Fibroblast of skin of scalp (primary cell): ENCODE data around the gene SLIT3.

ENCODE experiments used
- DNase-seq: peaks from one replicate; pipeline ENCODE4 v3.0.0-alpha.2; 2013

Gene SLIT3

DNA sequence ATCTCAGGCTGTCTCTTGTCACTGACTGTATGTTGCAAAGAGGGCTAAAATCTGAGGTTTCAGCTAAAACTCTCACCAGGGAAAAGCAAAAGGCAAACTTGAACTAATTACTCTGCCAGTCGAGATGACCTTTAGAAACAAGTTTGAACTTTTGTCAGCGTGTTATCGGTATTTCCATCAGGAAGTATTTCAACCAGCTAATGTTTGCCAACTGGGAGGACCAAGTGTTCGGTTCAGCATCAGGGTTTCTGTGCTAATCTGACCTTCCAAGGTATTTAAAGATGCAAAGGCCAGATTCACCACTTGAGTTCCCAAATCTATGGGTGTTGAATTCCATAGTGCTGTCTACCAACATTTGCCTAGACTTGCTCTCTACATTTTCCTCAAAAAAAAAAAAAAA lies 230.5 kb downstream of the SLIT3 start:
- no peak for DNase-seq

DNA sequence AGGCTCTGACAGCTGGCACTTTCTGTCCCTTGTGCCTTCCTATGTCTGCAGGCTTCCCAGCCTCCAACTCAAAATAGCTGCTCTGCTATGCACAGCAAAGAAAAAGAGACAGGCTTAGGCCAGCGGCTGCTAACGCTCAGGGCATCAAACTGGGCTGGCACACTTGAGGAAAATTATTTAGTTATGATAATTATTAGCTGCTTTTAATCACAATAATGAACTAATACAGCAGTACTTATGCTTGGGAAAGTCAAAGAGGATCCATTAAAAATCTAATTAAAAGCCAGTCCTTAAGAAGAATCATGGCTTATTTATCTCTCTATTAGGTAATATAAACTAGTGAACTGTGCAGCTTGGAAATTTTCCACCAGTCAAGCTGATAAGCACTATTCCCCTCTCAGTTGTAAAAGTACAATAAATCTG lies 233.2 kb downstream of the SLIT3 start:
- DNase-seq, result no peak

DNA sequence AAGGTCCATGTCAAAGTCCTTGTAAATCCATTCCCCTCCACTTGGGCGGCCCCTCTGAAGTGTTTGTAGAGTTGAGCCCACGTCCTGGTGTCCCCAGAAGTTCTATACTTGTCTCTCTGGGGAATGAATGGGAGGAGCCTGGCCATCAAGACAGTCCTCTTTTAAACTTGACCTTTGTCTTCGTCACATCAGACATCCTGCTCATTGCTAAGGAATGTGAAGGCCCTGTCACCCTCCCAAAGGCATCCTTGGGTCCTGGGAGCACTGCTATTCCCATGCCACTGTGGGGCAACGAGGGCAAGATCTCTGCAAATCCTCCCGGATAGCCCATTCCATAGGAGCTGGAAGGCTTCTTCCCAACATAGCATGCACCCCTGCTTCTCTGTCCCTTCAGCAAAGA lies 235.5 kb downstream of the SLIT3 start:
- DNase-seq, result peak; percentile 37

DNA sequence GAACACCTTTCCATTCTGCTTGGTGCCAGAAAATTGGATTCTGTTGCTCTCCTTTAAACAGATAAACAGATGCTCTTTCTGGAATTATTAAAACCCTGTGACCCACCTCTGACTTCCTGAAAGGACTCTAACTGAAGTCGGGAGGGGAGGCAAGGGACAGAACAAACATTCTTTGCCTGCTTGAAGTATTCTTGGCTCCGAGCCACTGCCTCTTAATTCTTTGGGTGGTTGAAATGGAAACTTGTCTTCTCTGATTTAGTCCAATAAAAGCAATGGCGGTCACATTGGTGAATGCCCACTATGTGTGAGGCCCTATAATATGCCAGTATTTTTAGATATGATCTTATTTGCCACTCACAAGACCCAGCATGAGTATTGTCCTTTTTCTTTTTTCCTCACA lies 236.8 kb downstream of the SLIT3 start:
- DNase-seq, result peak; percentile 79

DNA sequence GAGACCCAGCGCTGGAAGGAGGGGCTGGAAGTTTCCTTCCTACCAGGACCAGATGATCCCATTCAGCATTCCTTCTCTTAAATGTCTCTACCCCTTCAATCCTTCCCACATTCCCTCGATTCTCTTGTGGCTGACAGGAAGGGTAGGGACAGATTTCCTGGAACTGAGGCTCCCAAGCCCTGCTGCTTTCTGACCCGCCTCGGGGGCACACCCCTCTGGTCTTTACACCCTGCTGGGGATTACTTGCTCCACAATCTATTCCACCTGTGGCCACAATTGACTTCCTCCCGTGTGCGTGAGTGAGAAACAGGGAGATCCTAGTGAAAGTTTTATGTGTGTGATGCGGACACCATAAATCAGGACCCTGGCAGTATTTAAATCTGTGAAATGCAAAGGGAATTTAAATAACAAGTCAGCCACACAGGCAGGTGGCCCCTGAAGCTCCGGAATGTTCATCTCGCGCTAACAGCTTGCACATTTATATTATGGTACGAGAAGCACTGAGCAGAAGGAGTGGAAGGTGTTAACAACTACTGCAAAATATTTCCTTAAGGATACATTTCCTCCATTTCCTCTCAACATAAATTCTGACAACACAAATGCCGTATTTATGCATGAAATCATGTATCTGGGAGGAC lies 237.5 kb downstream of the SLIT3 start:
- DNase-seq, result no peak

DNA sequence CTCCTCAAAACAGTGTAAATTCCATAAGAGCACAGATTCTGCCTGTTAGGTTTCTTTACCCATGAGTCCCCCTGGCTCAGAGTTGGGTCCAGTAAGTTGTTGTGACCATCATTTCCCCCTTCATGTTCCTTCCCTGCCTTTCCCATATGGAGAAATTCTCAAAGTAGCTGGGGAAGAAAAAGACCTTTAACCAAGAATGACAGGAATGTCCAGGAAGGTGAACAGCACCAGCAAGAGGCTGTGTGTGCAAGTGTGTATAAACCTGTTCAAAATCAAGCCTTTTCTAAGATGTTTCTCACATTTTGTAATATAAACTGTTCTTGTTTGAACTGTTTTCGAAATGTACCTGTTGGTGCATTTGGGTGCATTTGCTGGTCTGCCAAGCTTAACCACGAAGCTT lies 238.2 kb downstream of the SLIT3 start:
- no peak for DNase-seq

DNA sequence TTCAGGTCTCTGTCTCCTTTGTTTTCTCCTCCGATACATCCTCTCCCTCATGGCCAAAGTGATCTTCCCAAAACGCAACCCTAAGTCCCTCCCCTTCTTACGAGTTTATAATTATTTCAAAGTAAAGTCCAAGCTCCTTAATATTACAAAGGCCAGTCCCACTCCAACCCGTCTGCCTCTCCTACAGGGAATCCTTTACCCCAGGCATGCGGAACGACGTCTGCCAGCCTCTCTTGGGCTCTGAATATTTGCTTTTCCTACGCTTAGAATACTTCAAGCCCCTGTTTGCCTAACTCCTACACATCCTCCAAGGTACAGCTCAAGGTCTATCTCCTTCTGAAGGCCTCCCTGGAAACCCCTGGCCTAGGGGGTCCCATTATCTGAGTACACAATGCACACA lies 246.4 kb downstream of the SLIT3 start:
- DNase-seq, result no peak

DNA sequence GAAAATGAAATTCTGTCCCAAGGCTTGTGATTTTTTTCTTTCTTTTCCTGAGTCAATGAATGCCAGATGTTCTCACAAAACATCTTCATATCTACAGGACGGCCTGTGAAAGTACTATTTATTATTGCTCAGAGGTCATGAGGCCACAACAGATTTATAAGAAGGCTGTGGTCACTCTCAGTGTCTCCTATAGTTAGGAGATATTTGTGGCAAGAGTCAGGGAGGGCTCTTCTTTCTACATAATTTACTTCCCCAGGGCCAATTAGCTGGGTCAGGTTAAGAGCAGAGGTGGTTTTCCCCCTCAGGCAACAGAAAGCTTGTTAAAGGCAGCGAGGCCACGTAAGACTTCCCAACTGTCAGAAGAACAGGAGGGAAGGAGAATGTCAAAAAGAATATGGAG lies 248.7 kb downstream of the SLIT3 start:
- peak; percentile 39 for DNase-seq

DNA sequence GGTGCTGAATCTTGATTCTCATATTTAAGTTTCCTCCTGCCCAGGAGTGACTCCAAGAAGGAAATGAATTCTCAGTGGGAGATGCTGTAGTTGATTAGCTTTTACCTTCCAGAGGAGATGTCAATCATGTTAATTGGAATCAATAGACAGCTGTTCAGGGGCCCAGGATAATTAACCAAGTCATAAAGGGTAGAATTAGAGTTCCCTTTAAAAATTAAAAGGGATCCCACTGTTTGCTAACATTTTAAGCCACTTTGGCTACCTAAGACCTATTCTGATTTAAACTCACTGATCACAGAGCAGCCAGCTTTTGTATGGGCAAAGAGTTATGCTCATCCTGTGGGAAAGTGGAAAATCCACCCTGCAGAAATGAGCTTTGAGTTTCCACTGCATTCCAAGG lies 249.6 kb downstream of the SLIT3 start:
- no peak for DNase-seq

DNA sequence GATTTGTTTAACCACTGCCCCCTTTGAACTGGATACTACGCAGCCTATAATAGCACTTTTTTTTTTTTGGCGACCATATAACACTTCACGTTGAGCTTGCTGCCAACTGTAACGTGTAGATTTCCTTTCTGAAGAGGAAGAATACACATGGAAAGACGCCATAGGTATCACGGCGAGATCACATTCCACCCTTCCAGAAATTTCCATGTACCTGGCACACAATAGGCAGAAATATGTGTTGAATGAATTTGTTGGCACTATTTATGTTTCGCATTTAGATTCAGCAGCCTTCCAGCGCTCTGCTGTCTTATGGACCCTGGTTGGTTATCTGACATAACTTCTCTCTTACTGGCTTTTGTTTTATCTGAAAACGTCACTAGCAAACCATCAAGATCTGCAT lies 250.3 kb downstream of the SLIT3 start:
- DNase-seq, result no peak

DNA sequence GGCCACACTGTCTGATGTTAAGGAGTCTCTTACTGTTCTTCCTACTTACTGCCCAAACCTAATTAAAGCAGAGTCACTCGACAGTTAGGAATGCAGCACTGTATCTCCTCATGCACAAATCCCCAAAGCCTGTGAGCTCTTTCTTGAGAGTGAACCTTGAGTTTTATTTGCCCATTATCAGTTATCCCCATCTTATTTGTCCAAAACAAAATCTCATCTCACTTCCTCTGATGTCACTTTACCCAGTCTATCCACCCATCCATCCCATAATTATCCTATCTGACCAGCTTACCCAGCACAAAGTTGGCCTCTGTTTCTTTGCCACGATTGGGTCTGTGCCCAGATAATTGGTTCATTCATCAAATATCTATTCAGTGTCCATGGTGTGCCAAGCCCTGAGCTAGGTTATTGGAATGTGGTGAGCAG lies 250.8 kb downstream of the SLIT3 start:
- peak; percentile 72 for DNase-seq

DNA sequence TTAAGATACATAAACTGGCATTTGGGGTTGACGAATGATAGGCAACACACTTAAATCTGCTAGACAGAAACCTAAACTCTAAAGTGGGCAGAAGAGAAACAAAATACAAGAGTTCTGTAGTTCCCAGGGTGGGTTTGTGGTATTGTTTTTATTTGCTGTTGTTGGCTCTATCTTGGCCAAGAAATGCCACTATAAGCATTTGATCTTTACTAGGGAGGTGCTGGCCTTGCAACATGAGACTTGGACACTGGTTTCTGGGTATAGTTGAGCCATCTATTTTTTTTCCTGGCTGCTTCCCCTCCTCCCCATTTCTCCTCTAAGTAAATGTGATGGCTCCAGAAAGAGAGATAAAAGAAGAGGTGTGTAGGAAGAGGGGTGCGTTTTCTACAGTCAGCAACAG lies 251.2 kb downstream of the SLIT3 start:
- DNase-seq, result no peak

DNA sequence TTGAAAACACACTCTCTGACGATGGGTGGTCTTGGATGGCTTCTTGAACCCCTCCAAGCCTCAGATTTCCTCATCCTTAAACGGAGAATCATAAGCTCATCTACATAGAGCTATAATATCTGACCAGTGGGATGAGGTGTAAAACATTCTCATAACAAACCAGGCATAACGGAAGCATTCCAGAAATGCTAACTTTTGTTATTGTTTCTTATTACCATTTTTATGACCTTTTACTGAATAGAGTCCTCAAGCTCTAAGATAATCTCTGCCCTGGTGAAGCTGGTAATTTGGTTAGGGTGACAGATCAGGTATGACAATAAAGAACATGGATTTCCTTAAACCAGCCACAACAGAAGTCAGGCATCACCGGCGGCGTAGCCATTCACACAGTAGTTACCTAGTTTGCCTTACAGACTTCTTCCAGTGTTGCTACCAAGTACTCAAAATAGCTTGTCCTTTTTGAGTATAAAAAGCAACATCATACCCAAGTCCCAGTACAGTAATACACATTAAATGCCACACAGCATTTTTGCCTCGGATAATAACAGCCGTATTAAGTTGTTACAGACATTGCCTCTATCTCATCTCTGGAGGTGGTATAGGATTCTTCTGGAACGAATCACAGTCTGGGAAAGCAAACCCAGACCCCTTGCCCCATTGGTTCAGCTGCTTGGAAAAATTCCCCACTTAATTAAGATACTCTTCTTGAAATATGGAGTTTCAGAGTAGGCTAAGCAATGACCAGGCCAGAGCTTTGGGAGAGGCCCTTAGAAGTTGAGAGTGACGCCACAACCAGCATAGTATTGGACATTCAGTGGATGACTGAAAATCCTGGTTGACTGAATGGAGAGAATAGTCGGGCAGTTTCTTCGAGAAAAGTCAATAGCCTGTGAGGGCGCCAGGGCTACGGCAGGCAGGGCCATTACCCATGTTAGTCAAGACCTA lies 252.5 kb downstream of the SLIT3 start:
- DNase-seq, result peak; percentile 87

DNA sequence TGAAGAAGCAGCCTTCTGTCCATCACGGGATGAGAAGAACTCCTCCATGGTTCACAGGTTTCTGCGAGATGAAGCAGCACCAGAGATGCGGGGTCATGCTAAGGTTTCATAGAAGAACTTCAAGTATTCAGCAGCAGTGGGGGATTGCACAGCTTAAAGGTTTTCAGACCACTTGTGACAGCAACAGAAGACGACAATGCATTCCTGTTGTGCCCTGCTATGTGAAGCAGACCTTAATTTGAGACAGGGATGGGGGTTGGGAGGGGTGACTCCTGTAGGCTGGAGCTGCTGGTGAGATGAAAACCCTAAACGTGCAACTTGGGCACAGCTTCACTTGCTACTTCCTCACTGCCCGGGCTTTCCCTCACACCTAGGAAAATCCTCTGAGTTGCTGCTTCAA lies 256.0 kb downstream of the SLIT3 start:
- DNase-seq, result no peak

DNA sequence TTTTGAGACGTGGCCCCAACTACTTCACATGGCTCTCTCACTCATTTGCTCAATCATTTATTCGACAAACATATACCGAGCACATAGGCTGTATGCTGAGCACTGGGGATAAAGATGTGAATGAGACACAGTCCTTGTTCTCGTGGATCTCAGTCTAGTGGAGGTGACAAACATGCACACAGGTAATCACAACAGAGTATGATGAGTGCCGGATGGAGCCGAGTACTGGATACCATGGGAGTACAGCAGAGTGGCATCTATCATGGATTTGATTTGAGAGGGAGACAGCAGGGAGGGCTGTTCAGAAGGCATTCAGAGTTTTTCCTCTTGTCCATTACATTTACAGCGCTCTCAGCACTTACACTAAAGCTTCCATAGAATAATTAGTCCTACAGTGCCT lies 259.8 kb downstream of the SLIT3 start:
- DNase-seq, result no peak

DNA sequence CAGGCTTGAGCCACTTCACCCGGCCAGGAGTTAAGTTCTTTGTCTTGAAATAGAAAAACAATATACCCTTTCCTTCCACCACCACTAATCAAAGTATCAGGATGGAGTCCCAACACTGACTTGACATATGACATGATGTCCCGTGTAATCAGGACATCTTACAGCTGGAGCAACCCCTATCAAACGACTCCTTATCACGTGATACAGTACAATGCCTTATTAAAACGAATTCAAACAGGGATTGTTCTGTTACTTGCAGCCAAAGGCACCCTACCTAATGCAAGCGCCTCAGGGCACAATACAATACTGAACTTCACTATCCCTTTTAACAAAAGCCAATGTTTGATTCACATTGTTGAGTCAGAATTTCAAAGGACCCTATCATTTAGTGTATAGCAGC lies 261.3 kb downstream of the SLIT3 start:
- DNase-seq, result no peak

DNA sequence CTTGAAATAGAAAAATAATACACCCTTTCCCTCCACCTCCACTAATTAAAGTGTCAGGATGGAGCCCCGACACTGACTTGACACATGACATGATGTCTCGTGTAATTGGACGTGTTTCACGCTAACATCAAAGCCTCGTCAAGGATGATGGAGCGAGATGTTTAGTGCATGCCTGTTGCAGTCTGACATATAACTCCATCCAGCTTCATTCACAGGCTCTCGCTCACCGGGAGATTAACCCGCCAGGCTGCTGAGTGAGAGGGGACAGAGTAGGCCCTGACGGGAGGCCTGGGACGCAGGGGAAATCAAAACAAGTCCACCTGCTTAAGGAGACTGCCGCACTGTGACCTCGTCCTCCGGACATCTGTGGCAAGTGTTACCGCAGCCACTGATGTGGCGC lies 263.5 kb downstream of the SLIT3 start:
- no peak for DNase-seq

DNA sequence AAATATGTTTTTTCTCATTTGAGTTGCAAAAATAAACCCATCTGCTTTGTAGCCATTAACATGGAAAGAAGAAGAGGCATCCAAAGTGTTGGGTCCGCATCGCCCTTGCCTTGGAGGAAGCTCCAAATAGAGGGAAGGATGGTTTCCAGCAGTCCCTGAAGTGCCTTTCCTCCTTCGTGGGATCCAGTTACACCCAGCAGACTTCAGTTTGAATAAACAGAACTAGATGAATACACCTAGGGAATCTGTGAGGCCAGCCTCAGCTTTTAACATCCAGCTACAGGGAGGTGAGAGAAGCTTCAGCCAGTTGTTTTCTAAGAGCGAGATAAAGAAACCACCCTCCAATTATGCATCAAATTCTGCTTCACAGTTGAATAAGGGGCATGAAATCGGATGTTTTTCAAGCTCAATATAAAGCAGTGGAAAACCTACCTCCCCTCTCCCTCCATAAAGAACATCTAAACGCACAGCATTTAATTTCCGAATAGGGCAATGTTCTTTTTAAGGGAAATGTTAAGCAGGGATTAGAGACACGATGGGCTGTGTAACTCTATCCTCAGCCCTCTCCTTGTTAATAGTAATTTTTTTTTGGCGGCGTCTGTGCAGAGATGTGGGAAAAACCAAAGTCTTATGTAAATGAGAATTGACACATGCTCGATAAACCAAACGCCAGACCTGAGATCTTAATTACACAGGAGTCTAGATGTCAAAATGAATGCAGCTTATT lies 264.7 kb downstream of the SLIT3 start:
- DNase-seq, result no peak

DNA sequence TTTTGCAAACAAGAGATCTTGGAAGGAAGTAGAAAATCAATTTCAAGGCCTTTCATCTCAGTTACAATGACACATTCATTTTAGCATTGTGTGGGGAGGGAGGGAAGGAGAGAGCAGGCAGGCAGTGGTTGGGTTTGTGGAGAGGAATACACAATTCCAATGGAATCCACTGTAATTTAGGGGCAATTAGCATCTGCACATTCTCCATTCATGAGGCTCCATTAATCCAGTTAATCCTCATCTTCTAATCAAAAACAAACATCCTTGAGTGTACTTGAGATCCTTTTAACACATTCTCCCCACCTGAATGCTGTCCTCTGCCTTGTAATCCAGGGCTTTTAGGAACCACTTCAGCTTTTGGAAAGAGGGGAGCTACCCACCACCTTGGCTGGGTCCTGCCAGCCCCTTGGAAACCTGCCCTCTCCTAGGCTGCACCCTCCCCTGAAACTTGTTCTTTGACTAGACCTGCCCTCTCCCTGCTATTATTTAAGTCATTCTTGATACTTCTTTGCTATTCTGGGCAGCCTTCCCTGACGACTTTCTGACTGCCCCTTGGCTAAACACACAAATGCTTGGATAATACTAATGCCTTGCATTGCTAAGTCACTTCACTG lies 271.2 kb downstream of the SLIT3 start:
- peak; percentile 20 for DNase-seq

DNA sequence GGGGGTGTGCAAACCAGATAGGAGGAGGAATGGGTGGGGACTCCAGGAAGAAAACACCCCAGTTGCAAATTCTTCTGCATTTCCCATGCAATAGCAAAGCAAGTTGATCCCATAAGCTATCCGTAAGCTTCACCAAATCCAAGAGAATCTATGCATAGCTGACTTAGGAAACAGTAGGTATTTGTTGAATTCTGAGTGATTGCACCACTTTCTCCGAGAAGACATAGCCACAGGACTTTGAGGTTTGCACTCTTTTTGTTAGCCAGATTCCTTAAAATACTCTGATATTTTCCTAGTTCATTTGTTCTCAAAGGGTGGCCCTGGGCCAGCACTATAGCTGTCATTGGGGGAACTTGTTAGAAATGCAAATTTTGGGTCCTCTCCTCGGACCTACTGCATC lies 271.9 kb downstream of the SLIT3 start:
- DNase-seq, result peak; percentile 35

DNA sequence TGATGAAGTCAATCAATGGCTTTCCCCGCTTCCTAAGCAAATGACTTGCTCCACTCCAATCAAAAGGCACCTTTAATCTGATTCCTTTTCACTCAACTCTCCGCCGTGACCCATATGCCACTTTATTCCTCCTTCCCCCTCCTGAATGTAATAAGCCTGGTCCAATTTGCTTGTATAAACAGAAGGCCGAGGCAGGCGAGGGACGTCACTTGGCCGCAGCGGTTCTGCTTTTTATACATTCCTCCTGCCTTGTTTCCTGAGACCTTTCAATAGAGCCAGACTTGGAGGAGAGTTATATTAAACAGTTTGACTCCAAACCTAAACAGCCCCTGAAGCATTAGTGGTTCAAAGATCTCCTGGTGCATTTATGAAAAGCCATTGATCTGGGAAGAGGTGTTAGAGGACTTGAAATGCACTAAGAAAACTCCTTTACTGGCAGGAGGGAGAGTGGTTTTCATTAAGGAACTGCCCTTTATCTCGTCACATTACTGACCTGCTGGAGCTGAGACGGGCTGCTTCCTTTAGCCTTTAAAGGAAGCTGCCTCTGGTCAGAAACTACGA lies 273.4 kb downstream of the SLIT3 start:
- DNase-seq, result no peak

DNA sequence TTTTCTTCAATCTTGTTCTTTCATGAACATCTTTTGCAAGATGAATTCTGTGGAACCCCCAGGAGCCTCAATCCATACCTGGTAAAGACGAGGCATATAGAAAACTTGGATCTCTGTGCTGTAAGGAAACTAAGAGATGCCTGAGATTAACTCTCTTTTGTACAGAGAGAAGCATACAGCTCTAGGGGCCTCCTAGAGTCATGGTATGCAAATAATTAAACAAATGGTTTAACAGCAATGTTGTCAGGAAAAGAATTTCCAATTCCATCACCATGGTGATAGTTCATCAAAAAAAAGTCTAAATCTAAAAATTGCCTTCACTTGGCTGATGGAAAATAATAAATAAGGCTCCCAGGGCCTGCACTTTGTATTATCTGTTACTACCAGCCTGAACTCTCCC lies 275.4 kb downstream of the SLIT3 start:
- DNase-seq, result no peak

DNA sequence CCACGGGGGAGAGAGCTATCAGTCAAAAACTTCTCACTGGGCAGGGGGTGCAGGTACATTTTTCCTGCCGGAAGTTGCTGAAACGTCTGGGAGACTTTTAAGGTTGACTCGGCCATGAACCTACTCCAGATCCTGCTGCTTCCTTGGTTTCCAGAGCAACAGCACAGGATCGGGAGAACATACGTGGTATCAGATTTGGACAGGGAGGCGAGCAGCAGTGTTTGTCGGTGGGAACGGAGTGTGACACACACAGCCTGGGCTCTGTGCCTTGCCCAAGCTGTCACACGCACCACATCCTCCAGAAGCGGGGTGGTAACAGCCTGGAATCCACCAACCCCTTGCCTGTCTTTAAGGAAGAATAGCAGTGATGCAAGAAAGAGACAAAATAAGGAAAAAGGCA lies 276.5 kb downstream of the SLIT3 start:
- no peak for DNase-seq
